ENCODE measurements around the gene CABP4.

GRCh38 chr11:67421430-67422031, 33.6 kb upstream of the CABP4 start:
- TF ChIP-seq CTCF (conservative IDR thresholded peaks at IDR 0.05 in 1 of 2, IDR thresholded peaks at IDR 0.05 in 1 of 2; ENCODE audit: extremely low read depth in 1 of 2, insufficient read depth in 1 of 2, low read depth in 1 of 2, low read length in 2 of 2) (peak; percentile 1 to 19), EZH2 (IDR thresholded peaks at IDR 0.05; ENCODE audit: borderline replicate concordance, low read length) (no peak)

All from mammary epithelial cell (primary cell).